22Rv1 (cell line): ENCODE results near the gene WIPF1.

Source experiments
- CTCF ChIP-seq: fragments of 450-650 bp; IDR thresholded peaks from 2 replicates; pipeline ENCODE4 v1.5.1; 2017; ENCODE audit warnings: mild to moderate bottlenecking
- ZFX ChIP-seq: fragments of 450-650 bp; IDR thresholded peaks from 2 replicates; pipeline ENCODE4 v1.6.1; 2017; ENCODE audit warnings: antibody characterized with exemption, borderline replicate concordance

DNA sequence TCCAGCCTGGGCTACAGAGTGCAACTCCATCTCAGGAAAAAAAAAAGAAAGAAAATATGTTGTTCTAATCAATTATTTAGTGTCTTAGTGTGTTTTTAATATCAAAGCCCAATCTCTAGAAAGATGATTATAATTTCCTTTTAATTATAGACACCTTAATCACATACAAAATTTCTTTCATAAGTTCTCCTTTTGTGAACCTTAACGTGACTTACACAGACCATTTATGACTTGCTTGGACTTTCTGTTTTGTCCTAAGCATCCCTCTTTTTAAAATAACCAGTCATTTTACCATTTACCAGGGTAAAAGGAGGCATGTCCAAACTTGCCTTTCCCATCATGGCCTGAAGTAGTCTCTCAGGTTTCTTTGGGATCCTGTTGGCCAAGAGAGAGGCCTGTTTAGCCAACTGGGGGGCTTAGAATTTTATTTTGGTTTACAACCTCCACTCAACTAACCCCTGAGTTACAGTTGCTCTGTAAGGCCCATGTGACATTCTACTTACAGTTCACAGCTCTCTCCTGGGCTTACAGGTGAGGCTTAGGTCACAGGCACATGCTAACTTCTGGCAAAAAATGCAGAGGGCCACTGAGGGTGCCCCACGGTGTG is 86.9 kb downstream of the WIPF1 start:
- TF ChIP-seq CTCF = no peak
- TF ChIP-seq ZFX = no peak
